Lung (tissue), 12 donors: ENCODE measurements around the gene TMEM151B. TPM values are rescaled to one million over a fixed set of nuclear protein-coding genes. Genes with fewer than 3 reads are reported as not detected.
A peak's percentile ranks its signal among the peaks of the same experiment; 100 is the strongest.

Experiments used
- ATAC-seq: fragments of 200-7000 bp; cut with Tn5 transposase; one replicate; pipeline ENCODE4 v1.9.1; 2020; ENCODE audit warnings: moderate number of reproducible peaks; ENCODE audit not compliant: insufficient read depth, low FRiP score
- DNase-seq, 3 donors: peaks; one replicate each; pipeline ENCODE4 v3.0.0-alpha.2; 2013 to 2017
- H3K27ac ChIP-seq, 2 donors: one replicate each; pipeline ENCODE4 v1.5.1; 2013; ENCODE audit warnings: mild to moderate bottlenecking in 2 of 2, moderate library complexity in 2 of 2, control low read depth in 1 of 2, inconsistent platforms in 1 of 2, low read depth in 1 of 2, low read length in 1 of 2
- H3K27me3 ChIP-seq, 3 donors: one replicate each; pipeline ENCODE4 v1.5.1; 2013; ENCODE audit warnings: low read length in 2 of 3; ENCODE audit not compliant: control insufficient read depth in 3 of 3, insufficient read depth in 3 of 3
- H3K36me3 ChIP-seq, 4 donors: one replicate each; pipeline ENCODE4 v1.5.1; 2013; ENCODE audit warnings: low read length in 4 of 4, mild to moderate bottlenecking in 1 of 4, moderate library complexity in 1 of 4; ENCODE audit not compliant: control insufficient read depth in 4 of 4, insufficient read depth in 4 of 4
- H3K4me1 ChIP-seq, 5 donors: one replicate each; pipeline ENCODE4 v1.5.1; 2013; ENCODE audit warnings: low read length in 5 of 5, mild to moderate bottlenecking in 2 of 5, moderate library complexity in 1 of 5; ENCODE audit not compliant: control insufficient read depth in 5 of 5, insufficient read depth in 5 of 5
- H3K4me3 ChIP-seq: one replicate; pipeline ENCODE4 v1.5.1; 2013; ENCODE audit warnings: mild to moderate bottlenecking, control low read depth, moderate library complexity
- H3K9ac ChIP-seq, 2 donors: one replicate each; pipeline ENCODE4 v1.5.1; 2013; ENCODE audit warnings: low read length in 2 of 2, control low read depth in 1 of 2; ENCODE audit not compliant: insufficient read depth in 1 of 2
- H3K9me3 ChIP-seq, 4 donors: one replicate each; pipeline ENCODE4 v1.5.1; 2013; ENCODE audit warnings: low read length in 3 of 4, mild to moderate bottlenecking in 1 of 4, moderate library complexity in 1 of 4; ENCODE audit not compliant: control insufficient read depth in 4 of 4, insufficient read depth in 3 of 4
- WGBS, 2 donors: extraction: QIAGEN DNeasy Blood & Tissue Kit; methylation state at CpG; one replicate each; pipeline ENCODE4 v1.1.7; 2013; 5-methylcytosine and 5-hydroxymethylcytosine counted together
- polyA plus RNA-seq, 2 donors: library from polyadenylated mRNA; stranded (reverse); fragments of 200-250 nt; gene quantifications; one replicate each; pipeline ENCODE4 v1.2.1, GENCODE V29; 2013
- total RNA-seq, 2 donors: library from RNA; depleted of rRNA in 1 of 2; stranded (reverse); fragments of >200 nt in 1 of 2; gene quantifications; one replicate each; pipeline ENCODE4 v1.2.1, GENCODE V29; 2014 to 2021
- TF ChIP-seq, protein P1 (sequence below): IDR thresholded peaks from 2 replicates; pipeline ENCODE4 v1.5.1; 2012; ENCODE audit warnings: mild to moderate bottlenecking; ENCODE audit errors: control extremely low read depth, extremely low read depth
- donor health status: control.
- donor health status: control.
- donor health status: Bipolar disorder and iron deficiency.
- donor health status: healthy.
- donor health status: DM: yes; HTN: yes; CAD: no.

TMEM151B gene
- total and polyA plus RNA-seq, 4 donors = 0.02 to 0.21 (median 0.08) TPM

GRCh38 chr6:44254191-44255104 lies 15.8 kb upstream of the TMEM151B start:
- 83 to 89% methylated on average over 12 of the region's 12 CpGs for WGBS, 2 donors
- Histone ChIP-seq H3K27ac (no peak overlapping the region), H3K4me3 (no peak overlapping the region), H3K9me3 (no peaks in the 10 kb centered on the region), H3K27me3 (no peaks in the 10 kb centered on the region), H3K9ac (no peak overlapping the region), H3K36me3 (peaks cover 44 to 51% (median 45%) of the 10 kb centered on the region in 4 donors), H3K4me1 (peaks cover 0 to 19% (median 5%) of the 10 kb centered on the region in 5 donors)
- TF ChIP-seq, protein P1, sequence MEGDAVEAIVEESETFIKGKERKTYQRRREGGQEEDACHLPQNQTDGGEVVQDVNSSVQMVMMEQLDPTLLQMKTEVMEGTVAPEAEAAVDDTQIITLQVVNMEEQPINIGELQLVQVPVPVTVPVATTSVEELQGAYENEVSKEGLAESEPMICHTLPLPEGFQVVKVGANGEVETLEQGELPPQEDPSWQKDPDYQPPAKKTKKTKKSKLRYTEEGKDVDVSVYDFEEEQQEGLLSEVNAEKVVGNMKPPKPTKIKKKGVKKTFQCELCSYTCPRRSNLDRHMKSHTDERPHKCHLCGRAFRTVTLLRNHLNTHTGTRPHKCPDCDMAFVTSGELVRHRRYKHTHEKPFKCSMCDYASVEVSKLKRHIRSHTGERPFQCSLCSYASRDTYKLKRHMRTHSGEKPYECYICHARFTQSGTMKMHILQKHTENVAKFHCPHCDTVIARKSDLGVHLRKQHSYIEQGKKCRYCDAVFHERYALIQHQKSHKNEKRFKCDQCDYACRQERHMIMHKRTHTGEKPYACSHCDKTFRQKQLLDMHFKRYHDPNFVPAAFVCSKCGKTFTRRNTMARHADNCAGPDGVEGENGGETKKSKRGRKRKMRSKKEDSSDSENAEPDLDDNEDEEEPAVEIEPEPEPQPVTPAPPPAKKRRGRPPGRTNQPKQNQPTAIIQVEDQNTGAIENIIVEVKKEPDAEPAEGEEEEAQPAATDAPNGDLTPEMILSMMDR = no peak
- DNase-seq (no peak), ATAC-seq (no peak)

DNA sequence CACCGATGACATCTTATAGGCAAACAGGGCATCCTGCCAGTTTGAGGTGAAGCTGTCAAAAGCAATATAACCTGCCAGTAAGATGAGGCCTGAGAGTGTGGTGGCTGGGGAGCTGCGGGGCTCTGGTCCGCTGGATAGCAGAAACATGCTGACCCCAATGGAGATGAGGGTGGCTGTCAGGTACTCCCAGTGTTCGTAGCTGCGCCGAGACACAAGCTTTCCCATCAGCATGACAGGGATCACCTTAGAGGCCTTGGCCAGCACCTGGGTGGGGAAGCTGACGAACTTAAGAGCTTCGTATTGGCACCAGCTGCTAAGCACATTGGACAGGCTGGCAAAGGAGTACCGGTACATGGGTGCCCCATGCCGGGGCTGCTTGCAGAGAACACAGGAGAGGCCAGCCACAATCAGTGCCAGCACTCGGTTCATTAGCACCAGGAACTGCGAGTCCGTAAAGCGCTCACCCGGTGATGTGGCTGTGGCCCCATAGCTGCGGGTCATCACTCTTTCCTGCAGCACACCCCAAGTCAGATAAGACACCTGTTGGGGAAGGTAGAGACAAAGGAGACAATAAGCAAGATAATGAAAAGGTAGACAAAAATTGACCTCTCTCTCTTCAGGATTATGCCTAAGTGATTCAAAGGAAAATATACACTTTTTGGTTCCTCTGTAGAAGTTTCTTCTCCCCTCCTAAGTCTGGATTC lies 15.0 kb upstream of the TMEM151B start:
- Histone ChIP-seq H3K36me3 (peaks cover 36 to 46% (median 42%) of the 10 kb centered on the region in 4 donors), H3K27ac (no peak overlapping the region), H3K9ac (no peak overlapping the region), H3K4me3 (no peak overlapping the region), H3K4me1 (peaks cover 0 to 19% (median 5%) of the 10 kb centered on the region in 5 donors), H3K27me3 (no peaks in the 10 kb centered on the region), H3K9me3 (no peaks in the 10 kb centered on the region)
- DNase-seq = no peak
- TF ChIP-seq, protein P1 = no peak
- ATAC-seq = no peak
- 77 to 83% methylated on average over 16 of the region's 16 CpGs for WGBS, 2 donors

GRCh38 chr6:44255871-44256774 lies 14.1 kb upstream of the TMEM151B start:
- DNase-seq = no peak
- H3K27ac ChIP-seq = peak overlapping the region; percentile 89

More at GRCh38 chr6:44255871-44256774, 14.1 kb upstream of the TMEM151B start:
- ATAC-seq = peak; percentile 2
- H3K36me3 ChIP-seq = peaks cover 27 to 43% (median 36%) of the 10 kb centered on the region in 4 donors
- peak overlapping the region; percentile 83 for H3K4me3 ChIP-seq
- peaks cover 0 to 19% (median 5%) of the 10 kb centered on the region in 5 donors for H3K4me1 ChIP-seq
- no peaks in the 10 kb centered on the region for H3K27me3 ChIP-seq
- H3K9me3 ChIP-seq = no peaks in the 10 kb centered on the region
- WGBS, 2 donors = 26 to 27% methylated on average over 15 of the region's 15 CpGs
- TF ChIP-seq, protein P1 = no peak
- peak overlapping the region in 1 of 2 donors; percentile 1 for H3K9ac ChIP-seq
